HepG2 (cell line): Measurements from ENCODE around the gene FRAS1. TPM values are rescaled to one million over a fixed set of nuclear protein-coding genes. Genes with fewer than 3 reads are reported as not detected.

ENCODE experiments used
- ATAC-seq: fragments of 200-7000 bp; cut with Tn5 transposase; 3 replicates; pipeline ENCODE4 v1.9.1; 2020; ENCODE audit warnings: mild to moderate bottlenecking, moderate library complexity
- BruUV-seq: library from RNA; stranded (reverse); fragments of 400-500 nt; replicated peaks from 2 replicates; lab custom pipeline; 2021; lab: Mats Ljungman, UMichigan
- CTCF ChIA-PET: fragments of 300-600 bp; formaldehyde crosslinking; extraction: SDS; loops from one replicate; lab custom pipeline; 2021; ENCODE audit warnings: low total read pairs, inconsistent platforms, low intra/inter-chr PET ratio; lab: Yijun Ruan, JAX
- POLR2A ChIA-PET: fragments of 350-600 bp; sonication (Branson Sonifier 250); formaldehyde crosslinking; loops from one replicate; lab custom pipeline; 2020; ENCODE audit warnings: antibody characterized with exemption, inconsistent platforms; lab: Yijun Ruan, JAX
- DNase-seq: peaks from one replicate; pipeline ENCODE4 v3.0.0-alpha.2; 2015; ENCODE audit warnings: low spot score
- FAIRE-seq: peaks from 3 replicates; lab custom pipeline; 2011; peaks lifted over from hg19 to GRCh38; lab: Jason Lieb, UNC
- H2AFZ ChIP-seq: one replicate; pipeline ENCODE4 v1.6.1; 2011; ENCODE audit warnings: low read length, inconsistent platforms
- H3K27ac ChIP-seq: fragments of 300-600 bp; 3 replicates; pipeline ENCODE4 v1.8.0; 2011; ENCODE audit warnings: mixed run types, mild to moderate bottlenecking, mixed read lengths, low read length, inconsistent platforms; ENCODE audit not compliant: insufficient read depth; ENCODE audit errors: extremely low read length
- H3K27me3 ChIP-seq, 2 experiments: fragments of 200-600 bp in 1 of 2; 2 replicates in 1 of 2; 3 replicates in 1 of 2; pipeline versions ENCODE4 v1.6.0 to v1.8.0; 2011; ENCODE audit warnings: low read length in 2 of 2, mild to moderate bottlenecking in 2 of 2, moderate library complexity in 2 of 2, inconsistent platforms in 1 of 2; ENCODE audit not compliant: insufficient read depth in 2 of 2, control insufficient read depth in 1 of 2
- H3K36me3 ChIP-seq, 2 experiments: fragments of 200-600 bp in 1 of 2; replicated peaks in 1 of 2; 2 replicates in 1 of 2; 3 replicates in 1 of 2; pipeline versions ENCODE4 v1.5.1 to v1.8.0; 2011; ENCODE audit warnings: low read length in 2 of 2, inconsistent platforms in 1 of 2; ENCODE audit not compliant: insufficient read depth in 2 of 2, control insufficient read depth in 1 of 2
- H3K4me1 ChIP-seq: 2 replicates; pipeline ENCODE4 v1.5.1; 2012; ENCODE audit warnings: low read length, inconsistent platforms; ENCODE audit not compliant: insufficient read depth
- H3K4me2 ChIP-seq: 2 replicates; pipeline ENCODE4 v1.6.0; 2011; ENCODE audit warnings: low read depth, low read length, inconsistent platforms
- H3K4me3 ChIP-seq, 3 experiments: fragments of 200-600 bp in 1 of 3; sonication (generic), shearing (Covaris generic) in 1 of 3; replicated peaks in 1 of 3; 2 replicates each; pipeline ENCODE4 v1.5.1; 2011 to 2016; ENCODE audit warnings: low read length in 3 of 3, inconsistent platforms in 2 of 3, low read depth in 2 of 3, mild to moderate bottlenecking in 2 of 3, control low read depth in 1 of 3, mixed read lengths in 1 of 3; ENCODE audit not compliant: insufficient read depth in 1 of 3
- H3K79me2 ChIP-seq: one replicate; pipeline ENCODE4 v1.6.1; 2011; ENCODE audit warnings: low read length, inconsistent platforms; ENCODE audit not compliant: insufficient read depth
- H3K9ac ChIP-seq: 2 replicates; pipeline ENCODE4 v1.6.0; 2011; ENCODE audit warnings: mild to moderate bottlenecking, low read depth, low read length, inconsistent platforms; ENCODE audit not compliant: insufficient read depth
- H3K9me3 ChIP-seq: 2 replicates; pipeline ENCODE4 v1.5.1; 2012; ENCODE audit warnings: mild to moderate bottlenecking, low read length
- H4K20me1 ChIP-seq: 2 replicates; pipeline ENCODE4 v1.6.0; 2011; ENCODE audit warnings: inconsistent platforms, mild to moderate bottlenecking, low read length, moderate library complexity; ENCODE audit not compliant: insufficient read depth
- BHLHE40 ChIP-seq: IDR thresholded peaks from 2 replicates; pipeline ENCODE4 v1.6.1; 2011; ENCODE audit warnings: low read length, improper control_type of control experiment
- FOSL2 ChIP-seq: sonication (generic); formaldehyde crosslinking; IDR thresholded peaks from 2 replicates; pipeline ENCODE4 v1.4.0; 2020; ENCODE audit warnings: missing genetic modification reagents
- FOXM1 ChIP-seq: sonication (generic); formaldehyde crosslinking; IDR thresholded peaks from 2 replicates; pipeline ENCODE4 v1.5.0; 2020; ENCODE audit warnings: missing genetic modification reagents
- HHEX ChIP-seq: IDR thresholded peaks from 2 replicates; pipeline ENCODE4 v1.6.1; 2016; ENCODE audit warnings: control low read depth
- NCOA1 ChIP-seq: sonication (generic); formaldehyde crosslinking; IDR thresholded peaks from 2 replicates; pipeline ENCODE4 v1.9.0; 2021; ENCODE audit warnings: missing genetic modification reagents
- NFE2L2 ChIP-seq: fragments of 150-350 bp; IDR thresholded peaks from 2 replicates; pipeline ENCODE4 v1.6.1; 2014; ENCODE audit warnings: low read length
- PLRG1 ChIP-seq: fragments of 450-650 bp; conservative IDR thresholded peaks from 2 replicates; pipeline ENCODE4 v1.6.1; 2016
- RBM39 ChIP-seq: fragments of 200-400 bp; formaldehyde crosslinking; IDR thresholded peaks from one replicate; pipeline ENCODE4 v1.6.1; 2018; ENCODE audit warnings: antibody characterized with exemption, mild to moderate bottlenecking, low read depth, low read length; ENCODE audit not compliant: poor library complexity, severe bottlenecking
- SOX13 ChIP-seq, 3 experiments: fragments of 450-650 bp in 1 of 3; sonication (generic) in 1 of 3; formaldehyde crosslinking in 1 of 3; IDR thresholded peaks in 2 of 3; conservative IDR thresholded peaks in 1 of 3; 2 replicates each; pipeline versions ENCODE4 v1.5.0 to v1.6.1; 2016 to 2020; ENCODE audit warnings: antibody characterized with exemption in 1 of 3, mild to moderate bottlenecking in 1 of 3, missing compliant biosample characterization in 1 of 3, missing genetic modification reagents in 1 of 3, moderate library complexity in 1 of 3
- TBL1XR1 ChIP-seq: fragments of 150-350 bp; IDR thresholded peaks from 2 replicates; pipeline ENCODE4 v1.6.1; 2014; ENCODE audit warnings: borderline replicate concordance, low read length; ENCODE audit not compliant: partially characterized antibody
- WIZ ChIP-seq: sonication (generic); formaldehyde crosslinking; IDR thresholded peaks from 2 replicates; pipeline ENCODE4 v1.5.1; 2020; ENCODE audit warnings: mild to moderate bottlenecking, missing genetic modification reagents
- ZEB1 ChIP-seq: IDR thresholded peaks from 2 replicates; pipeline ENCODE4 v1.6.1; 2012; ENCODE audit warnings: mild to moderate bottlenecking, low read depth, inconsistent platforms; ENCODE audit not compliant: insufficient replicate concordance
- ZNF136 ChIP-seq: sonication (generic); formaldehyde crosslinking; IDR thresholded peaks from 2 replicates; pipeline ENCODE4 v1.8.1; 2022; ENCODE audit warnings: low read depth, mild to moderate bottlenecking, moderate library complexity, missing genetic modification reagents
- ZNF317 ChIP-seq: sonication (generic); formaldehyde crosslinking; IDR thresholded peaks from 2 replicates; pipeline ENCODE4 v1.5.0; 2020; ENCODE audit warnings: mild to moderate bottlenecking, missing genetic modification reagents
- ZNF382 ChIP-seq: sonication (generic); formaldehyde crosslinking; IDR thresholded peaks from 2 replicates; pipeline ENCODE4 v1.5.0; 2020; ENCODE audit warnings: missing genetic modification reagents, mild to moderate bottlenecking, borderline replicate concordance
- ZNF407 ChIP-seq: sonication (generic); formaldehyde crosslinking; IDR thresholded peaks from one replicate; pipeline ENCODE4 v1.5.1; 2020; ENCODE audit warnings: mild to moderate bottlenecking, missing genetic modification reagents; ENCODE audit errors: not compliant biosample characterization
- ZNF563 ChIP-seq: sonication (generic); formaldehyde crosslinking; IDR thresholded peaks from 2 replicates; pipeline ENCODE4 v1.8.0; 2022; ENCODE audit warnings: mild to moderate bottlenecking, moderate library complexity, missing genetic modification reagents
- ZNF781 ChIP-seq: sonication (generic); formaldehyde crosslinking; IDR thresholded peaks from 2 replicates; pipeline ENCODE4 v1.5.1; 2020; ENCODE audit warnings: borderline replicate concordance, mild to moderate bottlenecking, missing genetic modification reagents; ENCODE audit errors: not compliant biosample characterization
- WGBS: methylation state at CpG from one replicate; pipeline ENCODE4 v1.1.6; 2017; ENCODE audit warnings: low lambda C conversion rate; 5-methylcytosine and 5-hydroxymethylcytosine counted together
- in situ Hi-C: cut with HindIII; loops from 2 replicates; pipeline ENCODE4 v1.10.0; 2017; ENCODE audit warnings: low pct_unique_long_range_greater_than_20kb; ENCODE audit not compliant: extremely low pct_ligation_motif_present
- intact Hi-C: fragments of 100-400 bp; cut with micrococcal nuclease; formaldehyde crosslinking; loops from one replicate; pipeline ENCODE4 v1.10.0; 2022; ENCODE audit not compliant: unreplicated experiment
- polyA plus RNA-seq, 8 experiments: library from polyadenylated mRNA; depleted of rRNA in 3 of 8; stranded (reverse) in 7 of 8; unstranded in 1 of 8; fragments of >200 nt; fragmentation: Illumina TruSeq in 4 of 8; extraction: Trizol in 4 of 8; gene quantifications; 2 replicates each; pipeline versions ENCODE4 v1.2.1 to v1.2.3, GENCODE V29; 2011 to 2016; ENCODE audit warnings: low read depth in 4 of 8, missing spikeins in 1 of 8, mixed read lengths in 1 of 8; ENCODE audit not compliant: insufficient read depth in 1 of 8
- total RNA-seq, 5 experiments: library from RNA; depleted of rRNA; stranded (reverse); fragments of >200 nt; fragmentation: Illumina TruSeq; extraction: Trizol; gene quantifications; 2 replicates each; pipeline ENCODE4 v1.2.3, GENCODE V29; 2016; ENCODE audit warnings: low read depth in 1 of 5

Gene FRAS1
- total and polyA plus RNA-seq, 2 of the 13 experiments (the other 11 are each of a cell fraction or from before 2014, with no cell fraction given): 22.5 to 31.6 TPM

GRCh38 chr4:78020677-78021076 lies 36.4 kb upstream of the FRAS1 start:
- no peak overlapping the region for H2AFZ ChIP-seq
- ChIA-PET CTCF (no interaction called here), POLR2A (interaction anchor here (1.0 to 1.3 kb wide), 2 partner anchors 21 to 36 kb away, joined by 3 to 5 read pairs; no protein-coding TSS in a partner anchor)
- intact Hi-C loops: no loop called here
- no peaks in the 10 kb centered on the region for H3K9me3 ChIP-seq
- H3K27ac ChIP-seq: no peak overlapping the region
- no peaks in the 10 kb centered on the region for H3K27me3 ChIP-seq
- H4K20me1 ChIP-seq: no peaks in the 10 kb centered on the region
- no TSS peak for BruUV-seq
- H3K9ac ChIP-seq: no peak overlapping the region
- DNase-seq: peak; percentile 36
- in situ Hi-C loops: no loop called here
- no peaks in the 10 kb centered on the region for H3K79me2 ChIP-seq
- no peaks in the 10 kb centered on the region for H3K36me3 ChIP-seq
- ATAC-seq: peak; percentile 66; the same call in 2 of the 3 replicates
- FAIRE-seq: no peak
- H3K4me2 ChIP-seq: no peak overlapping the region
- 34% methylated on average over 4 of the region's 4 CpGs for WGBS
- H3K4me3 ChIP-seq: no peak overlapping the region
- H3K4me1 ChIP-seq: peaks cover 34% of the 10 kb centered on the region
- peak; percentile 79 for TF ChIP-seq BHLHE40
- no peak for TF ChIP-seq ZEB1
- peak; percentile 82 for TF ChIP-seq ZNF317 (CRISPR knock-in tag)
- TF ChIP-seq SOX13 (IDR thresholded peaks at IDR 0.05): no peak
- TF ChIP-seq SOX13 (CRISPR knock-in tag; conservative IDR thresholded peaks at IDR 0.05 in 1 of 2, IDR thresholded peaks at IDR 0.05 in 1 of 2): peak in 1 of 2 experiments; percentile 10; a peak in 1 of 4 replicates
- no peak for TF ChIP-seq RBM39
- peak; percentile 77 for TF ChIP-seq HHEX (CRISPR knock-in tag)
- no peak for TF ChIP-seq TBL1XR1
- no peak for TF ChIP-seq ZNF407 (CRISPR knock-in tag)
- TF ChIP-seq WIZ (CRISPR knock-in tag): no peak
- no peak for TF ChIP-seq ZNF382 (CRISPR knock-in tag)
- no peak for TF ChIP-seq PLRG1
- no peak for TF ChIP-seq ZNF563 (CRISPR knock-in tag)
- no peak for TF ChIP-seq NFE2L2
- TF ChIP-seq NCOA1: no peak
- TF ChIP-seq FOXM1: no peak
- TF ChIP-seq ZNF136: no peak
- peak; percentile 81 for TF ChIP-seq FOSL2 (CRISPR knock-in tag)
- no peak for TF ChIP-seq ZNF781 (CRISPR knock-in tag)
